ENCODE results near the gene IREB2.

The IREB2 gene

GRCh38 chr15:78437107-78437761 is 782 bp upstream of the IREB2 start:
- no peaks in the 10 kb centered on the region for H3K27me3 ChIP-seq (replicated peaks; ENCODE audit: control insufficient read depth, insufficient read depth, low read length)
- peak overlapping the region; percentile 100 for H3K9ac ChIP-seq (ENCODE audit: low read length)
- H3K4me1 ChIP-seq (ENCODE audit: control insufficient read depth, insufficient read depth, low read length), result peaks cover 33% of the 10 kb centered on the region
- DNase-seq (ENCODE audit: low read depth), result no peak
- H3K9me3 ChIP-seq (ENCODE audit: control insufficient read depth, low read length), result no peaks in the 10 kb centered on the region
- H3K4me3 ChIP-seq (ENCODE audit: low read length), result peak overlapping the region; percentile 98
- peaks cover 28% of the 10 kb centered on the region for H3K36me3 ChIP-seq (ENCODE audit: control insufficient read depth, insufficient read depth, low read length, severe bottlenecking)

- DNase-seq (ENCODE audit: low read depth), result peak; percentile 69
- H3K9me3 ChIP-seq (ENCODE audit: control insufficient read depth, low read length), result no peaks in the 10 kb centered on the region
- H3K4me1 ChIP-seq (ENCODE audit: control insufficient read depth, insufficient read depth, low read length), result peaks cover 39% of the 10 kb centered on the region
- peaks cover 44% of the 10 kb centered on the region for H3K36me3 ChIP-seq (ENCODE audit: control insufficient read depth, insufficient read depth, low read length, severe bottlenecking)
- no peaks in the 10 kb centered on the region for H3K27me3 ChIP-seq (replicated peaks; ENCODE audit: control insufficient read depth, insufficient read depth, low read length)
- H3K9ac ChIP-seq (ENCODE audit: low read length), result peak overlapping the region; percentile 100
- peak overlapping the region; percentile 98 for H3K4me3 ChIP-seq (ENCODE audit: low read length)
Observed at GRCh38 chr15:78438619-78439285, 736 bp downstream of the IREB2 start.

DNA sequence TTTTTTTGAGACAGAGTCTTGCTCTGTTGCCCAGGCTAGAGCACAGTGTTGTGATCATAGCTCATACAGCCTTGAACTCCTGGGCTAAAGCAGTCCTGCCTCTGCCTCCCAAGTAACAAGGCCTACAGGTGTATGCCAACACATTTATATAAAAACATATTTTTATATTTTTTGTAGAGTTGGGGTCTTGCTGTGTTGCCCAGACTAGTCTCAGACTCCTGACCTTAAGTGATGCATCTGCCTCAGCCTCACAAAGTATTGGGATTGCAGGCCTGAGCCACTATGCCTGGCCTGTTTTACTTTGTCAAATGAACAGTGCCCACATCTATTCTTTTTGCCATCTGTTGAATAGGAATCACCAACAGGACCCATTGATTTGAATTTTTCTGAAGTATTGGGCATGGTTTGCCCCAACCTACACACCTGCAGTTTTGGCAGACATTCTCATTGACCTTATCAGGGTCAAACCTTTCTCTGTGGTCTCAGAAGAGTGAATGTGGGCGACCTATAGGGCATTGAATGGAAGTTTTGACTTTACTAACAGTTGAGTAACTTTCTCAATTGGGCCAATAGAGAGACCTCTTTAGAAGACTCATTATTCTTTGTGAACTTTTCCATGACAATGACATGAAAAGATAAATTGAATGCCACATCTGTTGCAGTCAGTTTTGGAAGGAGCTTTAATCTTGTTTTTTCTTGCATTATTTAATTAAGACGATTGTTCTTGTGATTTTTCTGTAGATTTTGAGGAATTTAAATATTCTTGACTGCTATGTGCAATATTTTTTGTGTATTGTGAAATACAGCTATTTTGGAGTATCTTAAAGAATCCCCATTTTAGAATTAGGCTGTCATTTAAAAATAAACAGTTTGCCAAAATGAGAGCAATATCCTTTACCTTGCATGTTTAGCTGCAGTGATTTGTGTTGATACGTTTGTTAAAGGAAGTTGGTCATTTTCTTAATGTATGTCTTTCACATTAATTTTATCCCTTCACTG is 2.7 kb downstream of the IREB2 start:
- H3K9me3 ChIP-seq (ENCODE audit: control insufficient read depth, low read length), result no peaks in the 10 kb centered on the region
- H3K36me3 ChIP-seq (ENCODE audit: control insufficient read depth, insufficient read depth, low read length, severe bottlenecking), result peaks cover 63% of the 10 kb centered on the region
- peaks cover 42% of the 10 kb centered on the region for H3K4me1 ChIP-seq (ENCODE audit: control insufficient read depth, insufficient read depth, low read length)
- H3K4me3 ChIP-seq (ENCODE audit: low read length), result peak overlapping the region; percentile 53
- H3K27me3 ChIP-seq (replicated peaks; ENCODE audit: control insufficient read depth, insufficient read depth, low read length), result no peaks in the 10 kb centered on the region
- peak; percentile 29 for DNase-seq (ENCODE audit: low read depth)
- H3K9ac ChIP-seq (ENCODE audit: low read length), result peak overlapping the region; percentile 63

DNA sequence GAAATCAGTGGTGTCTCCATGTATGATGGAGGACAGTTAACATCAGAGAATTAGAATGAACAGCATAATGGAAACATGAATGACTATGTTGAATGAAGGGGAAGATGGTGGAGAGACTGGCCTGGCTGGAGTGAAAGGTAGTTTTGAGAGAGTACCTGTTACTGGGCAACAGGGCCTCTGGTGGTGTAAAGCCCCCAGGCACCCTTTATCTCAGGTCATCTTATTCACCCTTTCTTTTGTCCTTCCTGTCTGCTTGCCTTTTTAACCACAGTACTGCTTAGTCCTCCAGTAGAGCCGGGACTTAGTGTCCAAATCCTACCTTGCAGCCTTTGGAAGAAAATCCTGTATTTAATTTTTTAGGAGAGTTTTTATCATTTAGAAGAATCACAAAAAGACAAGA is 6.2 kb downstream of the IREB2 start:
- Histone ChIP-seq H3K36me3 (ENCODE audit: control insufficient read depth, insufficient read depth, low read length, severe bottlenecking) (peaks cover 81% of the 10 kb centered on the region), H3K4me3 (ENCODE audit: low read length) (no peak overlapping the region), H3K9ac (ENCODE audit: low read length) (no peak overlapping the region), H3K4me1 (ENCODE audit: control insufficient read depth, insufficient read depth, low read length) (peaks cover 67% of the 10 kb centered on the region), H3K9me3 (ENCODE audit: control insufficient read depth, low read length) (no peaks in the 10 kb centered on the region), H3K27me3 (replicated peaks; ENCODE audit: control insufficient read depth, insufficient read depth, low read length) (no peaks in the 10 kb centered on the region)
- DNase-seq (ENCODE audit: low read depth), result no peak

DNA sequence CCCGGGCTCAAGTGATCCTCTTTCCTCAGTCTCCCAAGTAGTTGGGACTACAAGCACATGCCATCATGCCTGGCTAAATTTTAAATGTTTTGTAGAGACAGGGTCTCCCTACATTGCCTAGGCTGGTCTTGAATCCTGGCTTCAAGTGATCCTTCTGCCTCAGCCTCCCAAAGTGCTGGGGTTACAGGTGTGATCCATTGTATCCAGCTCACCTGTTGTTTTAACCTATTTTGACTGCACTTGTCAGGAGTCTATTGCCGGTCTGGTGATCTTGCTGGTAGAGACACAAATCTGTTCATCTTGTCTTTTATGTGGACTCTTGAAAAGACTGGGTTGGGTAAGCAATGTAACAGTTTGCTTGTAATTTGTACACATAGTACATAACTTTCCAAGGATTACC is 7.9 kb downstream of the IREB2 start:
- H3K27me3 ChIP-seq (replicated peaks; ENCODE audit: control insufficient read depth, insufficient read depth, low read length), result no peaks in the 10 kb centered on the region
- peaks cover 66% of the 10 kb centered on the region for H3K36me3 ChIP-seq (ENCODE audit: control insufficient read depth, insufficient read depth, low read length, severe bottlenecking)

DNA sequence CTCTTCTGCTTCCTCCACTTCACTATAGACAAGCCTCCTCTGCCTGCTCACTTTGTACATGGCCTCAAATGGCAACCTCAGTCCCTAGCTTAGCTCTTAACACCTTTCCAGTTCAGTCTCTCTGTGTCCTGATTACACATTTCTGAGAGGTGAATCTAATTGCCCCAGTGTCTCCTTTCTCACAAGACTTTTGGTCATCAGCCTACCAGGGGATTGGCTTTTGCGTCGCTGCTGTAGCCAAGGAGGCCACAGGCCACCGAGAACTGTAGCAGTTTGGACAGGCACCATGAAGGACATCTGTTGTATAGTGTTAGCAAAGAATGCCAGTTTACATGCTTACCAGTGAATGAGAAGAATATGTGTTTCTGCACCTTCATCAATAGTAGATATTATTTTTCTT is 8.5 kb downstream of the IREB2 start:
- Histone ChIP-seq H3K4me3 (ENCODE audit: low read length) (no peak overlapping the region), H3K4me1 (ENCODE audit: control insufficient read depth, insufficient read depth, low read length) (peaks cover 59% of the 10 kb centered on the region), H3K9me3 (ENCODE audit: control insufficient read depth, low read length) (no peaks in the 10 kb centered on the region), H3K27me3 (replicated peaks; ENCODE audit: control insufficient read depth, insufficient read depth, low read length) (no peaks in the 10 kb centered on the region), H3K9ac (ENCODE audit: low read length) (peak overlapping the region; percentile 47), H3K36me3 (ENCODE audit: control insufficient read depth, insufficient read depth, low read length, severe bottlenecking) (peaks cover 60% of the 10 kb centered on the region)
- DNase-seq (ENCODE audit: low read depth), result no peak

More for the DNA sequence above, 7.9 kb downstream of the IREB2 start:
- no peaks in the 10 kb centered on the region for H3K9me3 ChIP-seq (ENCODE audit: control insufficient read depth, low read length)
- no peak overlapping the region for H3K4me3 ChIP-seq (ENCODE audit: low read length)
- H3K4me1 ChIP-seq (ENCODE audit: control insufficient read depth, insufficient read depth, low read length), result peaks cover 65% of the 10 kb centered on the region
- DNase-seq (ENCODE audit: low read depth), result no peak
- peak overlapping the region; percentile 47 for H3K9ac ChIP-seq (ENCODE audit: low read length)

DNA sequence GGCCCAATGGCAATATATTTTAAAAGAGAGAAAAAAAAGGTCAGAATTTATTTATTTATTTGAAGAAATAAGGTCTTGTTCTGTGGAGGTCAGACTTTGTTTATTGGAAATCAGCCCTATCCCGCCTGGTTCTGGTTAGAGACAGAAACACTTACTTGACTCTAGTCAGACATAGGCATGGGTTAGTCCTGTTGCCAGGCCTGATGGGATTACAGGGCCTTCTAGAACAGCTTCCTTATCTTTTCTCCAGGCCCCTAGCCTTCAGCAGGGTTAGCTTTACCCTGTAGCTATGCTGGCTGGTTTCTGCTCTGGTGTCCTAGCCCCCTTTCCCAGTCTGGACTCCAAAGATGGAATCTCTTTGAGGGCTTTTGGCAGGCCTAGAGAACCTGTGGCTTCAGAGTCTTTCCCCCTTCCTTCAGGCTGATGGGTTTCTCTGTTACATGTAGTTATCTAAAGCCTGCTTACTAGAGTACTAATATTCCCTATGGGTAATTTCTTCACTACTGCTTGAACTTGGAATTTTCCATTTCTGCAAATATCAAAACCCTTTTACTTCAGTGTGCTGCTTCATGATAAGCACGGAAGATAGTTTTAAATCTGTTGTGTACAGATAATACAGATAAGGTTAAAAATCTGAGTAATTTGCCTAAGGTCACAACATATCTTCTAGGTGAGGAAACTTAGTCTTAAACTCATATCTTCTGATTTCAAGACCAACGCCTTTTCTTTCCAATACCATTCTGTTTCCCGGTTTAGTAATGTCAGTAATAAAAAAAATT is 10.6 kb downstream of the IREB2 start:
- Histone ChIP-seq H3K9me3 (ENCODE audit: control insufficient read depth, low read length) (no peaks in the 10 kb centered on the region), H3K9ac (ENCODE audit: low read length) (peak overlapping the region; percentile 62), H3K36me3 (ENCODE audit: control insufficient read depth, insufficient read depth, low read length, severe bottlenecking) (peaks cover 45% of the 10 kb centered on the region), H3K27me3 (replicated peaks; ENCODE audit: control insufficient read depth, insufficient read depth, low read length) (no peaks in the 10 kb centered on the region), H3K4me1 (ENCODE audit: control insufficient read depth, insufficient read depth, low read length) (peaks cover 58% of the 10 kb centered on the region), H3K4me3 (ENCODE audit: low read length) (peak overlapping the region; percentile 54)
- DNase-seq (ENCODE audit: low read depth), result no peak

- peaks cover 66% of the 10 kb centered on the region for H3K4me1 ChIP-seq (ENCODE audit: control insufficient read depth, insufficient read depth, low read length)
- no peaks in the 10 kb centered on the region for H3K27me3 ChIP-seq (replicated peaks; ENCODE audit: control insufficient read depth, insufficient read depth, low read length)
- peak overlapping the region; percentile 62 for H3K9ac ChIP-seq (ENCODE audit: low read length)
- H3K4me3 ChIP-seq (ENCODE audit: low read length), result peak overlapping the region; percentile 54
- H3K9me3 ChIP-seq (ENCODE audit: control insufficient read depth, low read length), result no peaks in the 10 kb centered on the region
- peaks cover 37% of the 10 kb centered on the region for H3K36me3 ChIP-seq (ENCODE audit: control insufficient read depth, insufficient read depth, low read length, severe bottlenecking)
- DNase-seq (ENCODE audit: low read depth), result no peak
Observed at GRCh38 chr15:78449220-78449999, 11.4 kb downstream of the IREB2 start.

DNA sequence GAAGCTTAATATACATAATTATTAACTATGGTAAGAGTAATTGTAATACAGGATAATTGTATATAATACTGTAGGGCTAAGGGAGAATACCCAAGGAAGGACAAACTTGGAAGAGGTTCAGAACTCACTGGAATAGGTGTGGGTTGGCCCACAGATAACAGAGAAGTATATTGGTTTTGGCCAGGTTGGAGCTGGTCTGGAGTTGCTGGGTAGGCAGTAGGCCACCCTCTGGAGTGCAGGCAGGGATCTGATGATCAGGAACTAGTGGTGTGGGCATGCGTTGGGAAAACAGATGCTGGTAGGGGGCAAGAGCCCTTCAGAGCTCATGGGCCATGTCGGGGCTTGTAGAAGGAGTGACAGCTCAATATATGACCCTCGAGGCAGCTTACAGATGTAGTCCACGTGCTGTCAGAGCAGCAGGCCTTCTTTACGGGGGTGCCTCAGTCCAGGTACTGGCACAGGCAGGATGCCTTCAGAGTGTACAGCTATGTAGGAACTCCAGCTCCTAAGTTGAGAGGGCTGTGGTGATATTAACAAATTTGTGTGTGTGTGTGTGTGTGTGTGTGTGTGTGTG is 12.4 kb downstream of the IREB2 start:
- no peaks in the 10 kb centered on the region for H3K9me3 ChIP-seq (ENCODE audit: control insufficient read depth, low read length)
- no peak for DNase-seq (ENCODE audit: low read depth)
- H3K4me1 ChIP-seq (ENCODE audit: control insufficient read depth, insufficient read depth, low read length), result peaks cover 75% of the 10 kb centered on the region
- no peak overlapping the region for H3K4me3 ChIP-seq (ENCODE audit: low read length)
- H3K27me3 ChIP-seq (replicated peaks; ENCODE audit: control insufficient read depth, insufficient read depth, low read length), result no peaks in the 10 kb centered on the region
- H3K36me3 ChIP-seq (ENCODE audit: control insufficient read depth, insufficient read depth, low read length, severe bottlenecking), result peaks cover 27% of the 10 kb centered on the region
- peak overlapping the region; percentile 62 for H3K9ac ChIP-seq (ENCODE audit: low read length)

DNA sequence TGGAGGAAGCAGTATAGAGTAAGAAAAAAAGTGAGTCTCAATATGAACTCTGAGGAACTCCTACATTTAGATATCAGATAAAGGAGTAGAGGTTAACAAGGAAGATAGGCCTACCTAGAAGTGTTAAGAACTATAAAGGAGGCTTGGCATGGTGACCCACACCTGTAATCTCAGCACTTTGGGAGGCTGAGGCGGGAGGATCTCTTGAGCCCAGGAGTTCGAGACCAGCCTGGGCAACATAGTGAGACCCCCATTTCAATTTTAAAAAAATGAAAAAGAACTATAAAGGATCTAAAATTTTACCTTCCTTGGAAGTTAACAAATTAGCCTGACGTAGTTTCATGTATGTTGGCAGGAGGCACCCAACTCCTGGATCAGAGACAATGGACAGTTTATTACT is 14.5 kb downstream of the IREB2 start:
- H3K36me3 ChIP-seq (ENCODE audit: control insufficient read depth, insufficient read depth, low read length, severe bottlenecking), result peaks cover 11% of the 10 kb centered on the region
- H3K4me3 ChIP-seq (ENCODE audit: low read length), result no peak overlapping the region
- H3K9me3 ChIP-seq (ENCODE audit: control insufficient read depth, low read length), result no peaks in the 10 kb centered on the region
- H3K27me3 ChIP-seq (replicated peaks; ENCODE audit: control insufficient read depth, insufficient read depth, low read length), result no peaks in the 10 kb centered on the region
- no peak for DNase-seq (ENCODE audit: low read depth)
- H3K4me1 ChIP-seq (ENCODE audit: control insufficient read depth, insufficient read depth, low read length), result peaks cover 79% of the 10 kb centered on the region
- H3K9ac ChIP-seq (ENCODE audit: low read length), result no peak overlapping the region

Data from adipocyte (in vitro differentiated cells).